Measurements from ENCODE around the gene RNF141. TPM values are rescaled to one million over a fixed set of nuclear protein-coding genes. Genes with fewer than 3 reads are reported as not detected.

RNF141 gene
- total RNA-seq, 2 experiments from 2014 or later, result 8.2 to 20.1 TPM

DNA sequence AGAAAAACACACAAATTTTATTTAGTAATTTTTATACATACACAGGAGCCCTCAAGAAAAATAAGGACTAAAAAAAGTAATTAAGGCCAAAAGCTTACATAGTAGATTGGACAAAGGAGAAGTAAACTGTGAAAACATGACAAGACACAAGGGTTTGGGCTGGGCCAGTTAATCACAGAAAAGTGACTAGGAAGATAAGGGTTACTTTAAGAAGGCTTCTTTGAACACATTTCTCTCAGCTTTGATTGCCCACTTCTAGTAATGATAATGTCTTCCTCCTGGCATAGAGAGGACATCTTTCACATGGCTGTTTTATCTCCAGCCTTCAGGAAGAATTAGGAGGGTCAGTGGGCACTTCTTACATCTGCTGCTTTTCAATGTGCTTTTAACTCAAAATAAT is 3.4 kb downstream of the RNF141 start:
- BruUV-seq (replicated peaks), result no TSS peak
- CTCF ChIA-PET (ENCODE audit: unreplicated experiment), result no interaction called here
- Histone ChIP-seq H3K4me3 (ENCODE audit: low read depth, low read length, poor library complexity, severe bottlenecking) (no peak overlapping the region), H3K4me1 (ENCODE audit: insufficient read depth, low read length, poor library complexity, severe bottlenecking) (peaks cover 7% of the 10 kb centered on the region), H3K9me3 (ENCODE audit: low read length) (no peaks in the 10 kb centered on the region), H2AFZ (ENCODE audit: low read length) (no peak overlapping the region), H3K9me2 (ENCODE audit: insufficient read depth, low read length) (no peaks in the 10 kb centered on the region), H3K36me3 (ENCODE audit: insufficient read depth, low read length) (peaks cover 6% of the 10 kb centered on the region; the same call in 1 of the 2 replicates), H3K79me2 (ENCODE audit: insufficient read depth, low read depth, low read length) (no peaks in the 10 kb centered on the region), H3K4me2 (ENCODE audit: low read length) (no peak overlapping the region), H4K20me1 (ENCODE audit: insufficient read depth, low read length) (no peaks in the 10 kb centered on the region), H3K27ac (ENCODE audit: low read depth, low read length, poor library complexity, severe bottlenecking) (no peak overlapping the region)
- TF ChIP-seq EZH2phosphoT487 (IDR thresholded peaks at IDR 0.05; ENCODE audit: borderline replicate concordance, low read depth, low read length), result no peak
- TF ChIP-seq, protein P1, sequence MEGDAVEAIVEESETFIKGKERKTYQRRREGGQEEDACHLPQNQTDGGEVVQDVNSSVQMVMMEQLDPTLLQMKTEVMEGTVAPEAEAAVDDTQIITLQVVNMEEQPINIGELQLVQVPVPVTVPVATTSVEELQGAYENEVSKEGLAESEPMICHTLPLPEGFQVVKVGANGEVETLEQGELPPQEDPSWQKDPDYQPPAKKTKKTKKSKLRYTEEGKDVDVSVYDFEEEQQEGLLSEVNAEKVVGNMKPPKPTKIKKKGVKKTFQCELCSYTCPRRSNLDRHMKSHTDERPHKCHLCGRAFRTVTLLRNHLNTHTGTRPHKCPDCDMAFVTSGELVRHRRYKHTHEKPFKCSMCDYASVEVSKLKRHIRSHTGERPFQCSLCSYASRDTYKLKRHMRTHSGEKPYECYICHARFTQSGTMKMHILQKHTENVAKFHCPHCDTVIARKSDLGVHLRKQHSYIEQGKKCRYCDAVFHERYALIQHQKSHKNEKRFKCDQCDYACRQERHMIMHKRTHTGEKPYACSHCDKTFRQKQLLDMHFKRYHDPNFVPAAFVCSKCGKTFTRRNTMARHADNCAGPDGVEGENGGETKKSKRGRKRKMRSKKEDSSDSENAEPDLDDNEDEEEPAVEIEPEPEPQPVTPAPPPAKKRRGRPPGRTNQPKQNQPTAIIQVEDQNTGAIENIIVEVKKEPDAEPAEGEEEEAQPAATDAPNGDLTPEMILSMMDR (conservative IDR thresholded peaks at IDR 0.05; ENCODE audit: low read length), result no peak
- POLR2A ChIA-PET, result interaction anchor here (0.9 kb wide), 1 partner anchor 59 kb away, joined by 3 read pairs; no protein-coding TSS in a partner anchor
- intact Hi-C loops (cut with micrococcal nuclease; ENCODE audit: unreplicated experiment), result no loop called here
- DNase-seq (ENCODE audit: low spot score), result no peak

DNA sequence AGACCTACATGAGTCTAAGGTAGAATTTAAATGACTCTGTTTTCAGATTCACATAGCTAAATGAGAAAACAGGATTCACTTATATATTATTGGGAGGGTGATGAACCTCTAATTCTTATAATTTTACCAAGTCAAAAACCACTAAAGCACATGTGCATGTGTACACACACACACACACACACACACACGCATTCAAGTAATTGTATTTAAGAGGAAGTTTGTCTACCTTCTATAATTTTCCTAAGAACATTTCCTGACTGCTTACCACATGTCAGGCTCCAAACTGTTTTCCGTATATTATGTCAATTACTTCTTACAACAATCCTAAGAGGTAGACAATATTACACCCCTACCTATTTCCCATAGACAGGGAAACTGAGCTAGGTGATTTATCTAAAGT is 6.7 kb downstream of the RNF141 start:
- Histone ChIP-seq H3K4me1 (ENCODE audit: insufficient read depth, low read length, poor library complexity, severe bottlenecking) (no peaks in the 10 kb centered on the region), H3K4me3 (ENCODE audit: low read depth, low read length, poor library complexity, severe bottlenecking) (no peak overlapping the region), H3K9me3 (ENCODE audit: low read length) (no peaks in the 10 kb centered on the region), H3K9me2 (ENCODE audit: insufficient read depth, low read length) (no peaks in the 10 kb centered on the region), H4K20me1 (ENCODE audit: insufficient read depth, low read length) (no peaks in the 10 kb centered on the region), H2AFZ (ENCODE audit: low read length) (no peak overlapping the region), H3K79me2 (ENCODE audit: insufficient read depth, low read depth, low read length) (no peaks in the 10 kb centered on the region), H3K36me3 (ENCODE audit: insufficient read depth, low read length) (peaks cover 13% of the 10 kb centered on the region; the same call in 1 of the 2 replicates), H3K27ac (ENCODE audit: low read depth, low read length, poor library complexity, severe bottlenecking) (no peak overlapping the region), H3K4me2 (ENCODE audit: low read length) (no peak overlapping the region)
- ChIA-PET POLR2A (interaction anchor here (0.7 to 1.6 kb wide), 4 partner anchors 18 to 175 kb away, joined by 3 to 6 read pairs (median 4); no protein-coding TSS in a partner anchor), CTCF (ENCODE audit: unreplicated experiment) (interaction anchor here (1.4 kb wide), 1 partner anchor 14 kb away, joined by 3 read pairs; no protein-coding TSS in a partner anchor)
- intact Hi-C loops (cut with micrococcal nuclease; ENCODE audit: unreplicated experiment), result no loop called here
- no TSS peak for BruUV-seq (replicated peaks)
- DNase-seq (ENCODE audit: low spot score), result no peak
- TF ChIP-seq EZH2phosphoT487 (IDR thresholded peaks at IDR 0.05; ENCODE audit: borderline replicate concordance, low read depth, low read length), result no peak
- TF ChIP-seq, protein P1 (conservative IDR thresholded peaks at IDR 0.05; ENCODE audit: low read length), result no peak

DNA sequence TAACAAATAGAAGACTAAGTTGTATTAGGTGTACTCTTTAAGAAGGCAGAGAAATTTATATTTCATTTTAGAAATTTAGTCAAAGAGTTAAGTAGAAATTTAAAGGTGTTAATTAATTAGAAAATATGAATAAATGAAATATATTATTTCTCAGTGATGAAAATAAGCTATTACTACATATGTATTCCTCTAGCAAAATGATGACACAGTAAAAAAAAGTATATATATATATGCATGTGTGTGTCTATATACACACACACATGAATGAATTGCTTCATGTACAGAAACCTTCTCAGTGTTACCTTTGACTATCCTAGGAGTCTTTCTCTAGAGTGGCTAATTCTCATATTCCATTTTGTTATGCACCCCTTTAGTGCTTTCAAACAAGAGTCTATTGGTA is 7.7 kb downstream of the RNF141 start:
- no peaks in the 10 kb centered on the region for H4K20me1 ChIP-seq (ENCODE audit: insufficient read depth, low read length)
- TF ChIP-seq, protein P1 (conservative IDR thresholded peaks at IDR 0.05; ENCODE audit: low read length), result no peak
- TF ChIP-seq EZH2phosphoT487 (IDR thresholded peaks at IDR 0.05; ENCODE audit: borderline replicate concordance, low read depth, low read length), result no peak
- H3K4me2 ChIP-seq (ENCODE audit: low read length), result no peak overlapping the region
- no peaks in the 10 kb centered on the region for H3K9me2 ChIP-seq (ENCODE audit: insufficient read depth, low read length)
- H2AFZ ChIP-seq (ENCODE audit: low read length), result no peak overlapping the region
- H3K36me3 ChIP-seq (ENCODE audit: insufficient read depth, low read length), result peaks cover 16% of the 10 kb centered on the region; the same call in 1 of the 2 replicates
- H3K9me3 ChIP-seq (ENCODE audit: low read length), result no peaks in the 10 kb centered on the region
- no peak overlapping the region for H3K27ac ChIP-seq (ENCODE audit: low read depth, low read length, poor library complexity, severe bottlenecking)
- CTCF ChIA-PET (ENCODE audit: unreplicated experiment), result no interaction called here
- no peak for DNase-seq (ENCODE audit: low spot score)
- POLR2A ChIA-PET, result interaction anchor here (0.7 to 0.8 kb wide), 2 partner anchors 106 to 120 kb away, joined by 3 read pairs; no protein-coding TSS in a partner anchor
- intact Hi-C loops (cut with micrococcal nuclease; ENCODE audit: unreplicated experiment), result no loop called here
- H3K4me3 ChIP-seq (ENCODE audit: low read depth, low read length, poor library complexity, severe bottlenecking), result no peak overlapping the region
- no peaks in the 10 kb centered on the region for H3K79me2 ChIP-seq (ENCODE audit: insufficient read depth, low read depth, low read length)
- BruUV-seq (replicated peaks), result no TSS peak
- no peaks in the 10 kb centered on the region for H3K4me1 ChIP-seq (ENCODE audit: insufficient read depth, low read length, poor library complexity, severe bottlenecking)
